ENCODE data around the gene SLC12A3. TPM values are rescaled to one million over a fixed set of nuclear protein-coding genes. Genes with fewer than 3 reads are reported as not detected.

The SLC12A3 gene
- total RNA-seq, 1 donor from 2014 or later, result not detected

GRCh38 chr16:56936950-56937349, 71.9 kb downstream of the SLC12A3 start:
- DNase-seq (ENCODE audit: extremely low read depth, low read depth, low spot score), result no peak

GRCh38 chr16:56938664-56939513, 73.9 kb downstream of the SLC12A3 start:
- DNase-seq (ENCODE audit: extremely low read depth, low read depth, low spot score), result no peak

- DNase-seq (ENCODE audit: extremely low read depth, low read depth, low spot score), result no peak
Measured at GRCh38 chr16:56939801-56940200, 74.8 kb downstream of the SLC12A3 start.

- DNase-seq (ENCODE audit: extremely low read depth, low read depth, low spot score), result no peak
Measured at GRCh38 chr16:56941092-56941491, 76.1 kb downstream of the SLC12A3 start.

GRCh38 chr16:56941856-56942331, 76.9 kb downstream of the SLC12A3 start:
- DNase-seq (ENCODE audit: extremely low read depth, low read depth, low spot score), result no peak

GRCh38 chr16:56943761-56944375, 78.9 kb downstream of the SLC12A3 start:
- no peak for DNase-seq (ENCODE audit: extremely low read depth, low read depth, low spot score)

GRCh38 chr16:56944954-56945839, 80.2 kb downstream of the SLC12A3 start:
- no peak for DNase-seq (ENCODE audit: extremely low read depth, low read depth, low spot score)

GRCh38 chr16:56945847-56946527, 81.0 kb downstream of the SLC12A3 start:
- no peak for DNase-seq (ENCODE audit: extremely low read depth, low read depth, low spot score)

- no peak for DNase-seq (ENCODE audit: extremely low read depth, low read depth, low spot score)
Measured at GRCh38 chr16:56946767-56947603, 82.0 kb downstream of the SLC12A3 start.

- DNase-seq (ENCODE audit: extremely low read depth, low read depth, low spot score), result no peak
Measured at GRCh38 chr16:56947604-56947995, 82.6 kb downstream of the SLC12A3 start.

- DNase-seq (ENCODE audit: extremely low read depth, low read depth, low spot score), result no peak
Measured at GRCh38 chr16:56948234-56948633, 83.2 kb downstream of the SLC12A3 start.

- no peak for DNase-seq (ENCODE audit: extremely low read depth, low read depth, low spot score)
Measured at GRCh38 chr16:56950051-56950450, 85.0 kb downstream of the SLC12A3 start.

GRCh38 chr16:56950455-56950854, 85.4 kb downstream of the SLC12A3 start:
- no peak for DNase-seq (ENCODE audit: extremely low read depth, low read depth, low spot score)

GRCh38 chr16:56950881-56951771, 86.1 kb downstream of the SLC12A3 start:
- DNase-seq (ENCODE audit: extremely low read depth, low read depth, low spot score), result no peak

GRCh38 chr16:56953006-56953405, 88.0 kb downstream of the SLC12A3 start:
- DNase-seq (ENCODE audit: extremely low read depth, low read depth, low spot score), result no peak

GRCh38 chr16:56956076-56956475, 91.1 kb downstream of the SLC12A3 start:
- no peak for DNase-seq (ENCODE audit: extremely low read depth, low read depth, low spot score)

- DNase-seq (ENCODE audit: extremely low read depth, low read depth, low spot score), result no peak
Measured at GRCh38 chr16:56956756-56957155, 91.7 kb downstream of the SLC12A3 start.

- no peak for DNase-seq (ENCODE audit: extremely low read depth, low read depth, low spot score)
Measured at GRCh38 chr16:56960681-56961281, 95.8 kb downstream of the SLC12A3 start.
